Memory B cell (primary cell): Measurements from ENCODE around the gene HRH1.
"Not testable (repeated sequence)": the region's sequence is repeated elsewhere in the genome, so short reads cannot be mapped to it uniquely, and the experiment has no call there.

Experiments used
- ATAC-seq: fragments of 150-1000 bp; cut with Tn5 transposase; 2 replicates; pipeline ENCODE4 v1.10.0; 2021; ENCODE audit warnings: low read depth, mild to moderate bottlenecking, moderate library complexity
- DNase-seq, 2 donors: peaks; one replicate each; pipeline ENCODE4 v3.0.0; 2022; ENCODE audit warnings: low spot score in 2 of 2
- H3K27ac Mint-ChIP-seq: one replicate; pipeline ENCODE4 v1.8.0; 2022; ENCODE audit warnings: mild to moderate bottlenecking, moderate library complexity, mixed read lengths
- H3K27me3 Mint-ChIP-seq: one replicate; pipeline ENCODE4 v1.8.0; 2022; ENCODE audit warnings: mixed read lengths
- H3K36me3 Mint-ChIP-seq: one replicate; pipeline ENCODE4 v1.8.0; 2022; ENCODE audit warnings: mild to moderate bottlenecking, mixed read lengths
- H3K4me1 Mint-ChIP-seq: one replicate; pipeline ENCODE4 v1.8.0; 2022; ENCODE audit warnings: mixed read lengths
- H3K4me3 Mint-ChIP-seq: one replicate; pipeline ENCODE4 v1.8.0; 2022; ENCODE audit warnings: mild to moderate bottlenecking, moderate library complexity, mixed read lengths
- H3K9me3 Mint-ChIP-seq: one replicate; pipeline ENCODE4 v1.8.0; 2022; ENCODE audit warnings: mixed read lengths

Gene HRH1

DNA sequence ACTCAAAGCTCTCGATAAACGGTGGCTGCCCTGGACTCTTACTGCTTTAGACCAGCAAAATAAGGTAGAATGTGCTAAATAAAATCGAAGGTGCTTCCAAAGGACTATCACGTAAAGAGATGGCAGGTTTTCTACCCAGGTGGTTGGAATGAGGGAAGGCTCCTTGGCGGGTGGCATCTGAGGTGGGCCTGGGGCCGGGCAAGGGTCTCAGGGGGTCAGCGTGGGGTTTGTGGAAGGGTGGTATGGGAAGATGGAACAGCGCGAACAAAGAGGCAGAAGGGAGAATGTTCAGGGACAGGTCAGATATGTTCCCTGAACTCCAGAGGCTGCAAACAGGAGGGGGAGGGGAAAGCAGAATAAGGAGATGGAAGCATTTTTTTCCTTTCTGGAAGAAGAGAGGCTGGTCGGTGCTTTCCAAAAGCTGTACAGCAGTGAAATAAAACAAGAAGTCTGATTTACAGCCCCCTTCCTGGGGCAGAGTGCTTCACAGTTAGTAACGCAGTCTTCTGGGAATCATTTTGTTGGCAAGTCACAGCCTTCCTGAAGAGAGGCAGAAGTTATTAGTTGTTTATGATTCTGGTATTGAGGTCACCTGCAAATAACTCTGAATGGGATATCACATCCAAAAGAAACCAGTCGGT is 59.6 kb downstream of the HRH1 start:
- H3K27ac Mint-ChIP-seq: no peak overlapping the region
- no peaks in the 10 kb centered on the region for H3K36me3 Mint-ChIP-seq
- DNase-seq (no peak), ATAC-seq (no peak)
- no peaks in the 10 kb centered on the region for H3K9me3 Mint-ChIP-seq
- H3K4me3 Mint-ChIP-seq: no peak overlapping the region
- peaks cover 9% of the 10 kb centered on the region for H3K27me3 Mint-ChIP-seq
- no peaks in the 10 kb centered on the region for H3K4me1 Mint-ChIP-seq

DNA sequence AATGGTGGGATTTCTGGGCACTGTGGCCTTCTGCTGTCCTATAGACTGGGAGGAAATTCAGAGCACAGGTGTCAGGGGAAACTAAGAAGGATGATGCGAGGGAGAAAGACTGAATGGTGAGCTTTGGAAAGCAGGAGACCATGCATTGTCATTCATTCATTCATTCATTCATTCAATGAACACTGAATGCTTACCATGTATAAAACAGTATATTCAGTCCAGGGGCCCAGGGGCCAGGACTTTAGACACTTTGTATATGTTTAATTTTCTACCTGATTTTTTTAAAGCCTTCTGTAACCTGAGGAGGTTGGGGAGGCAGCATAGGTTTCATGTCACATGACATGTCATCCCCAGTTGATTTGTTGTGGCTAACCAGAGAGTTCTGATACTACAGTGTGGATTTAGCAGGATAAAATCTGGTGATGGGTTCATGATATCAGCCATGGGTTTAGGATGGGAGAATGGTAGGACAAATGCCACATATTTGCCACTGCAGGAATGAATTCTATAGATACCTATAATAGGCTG is 60.2 kb downstream of the HRH1 start:
- no peak overlapping the region for H3K27ac Mint-ChIP-seq
- ATAC-seq (no peak), DNase-seq (no peak)
- H3K27me3 Mint-ChIP-seq: peaks cover 11% of the 10 kb centered on the region
- H3K4me3 Mint-ChIP-seq: no peak overlapping the region
- H3K36me3 Mint-ChIP-seq: no peaks in the 10 kb centered on the region
- no peaks in the 10 kb centered on the region for H3K9me3 Mint-ChIP-seq
- no peaks in the 10 kb centered on the region for H3K4me1 Mint-ChIP-seq

DNA sequence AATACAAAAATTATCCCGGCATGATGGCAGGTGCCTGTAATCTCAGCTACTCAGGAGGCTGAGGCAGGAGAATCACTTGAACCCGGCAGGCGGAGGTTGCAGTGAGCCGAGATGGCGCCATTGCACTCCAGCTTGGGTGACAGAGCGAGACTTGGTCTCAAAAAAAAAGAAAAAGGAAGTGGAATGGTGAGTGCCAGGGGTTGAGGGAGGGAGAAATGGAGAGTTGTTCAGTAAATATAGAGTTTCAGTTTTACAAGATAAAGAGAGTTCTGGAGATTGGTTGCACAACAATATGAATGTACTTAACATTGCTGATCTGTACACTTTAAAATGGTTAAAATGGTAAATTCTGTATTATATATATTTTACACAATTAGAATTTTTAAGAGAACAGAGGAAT is 63.1 kb downstream of the HRH1 start:
- H3K36me3 Mint-ChIP-seq, H3K4me1 Mint-ChIP-seq, H3K4me3 Mint-ChIP-seq, DNase-seq, H3K9me3 Mint-ChIP-seq, ATAC-seq, H3K27ac Mint-ChIP-seq, H3K27me3 Mint-ChIP-seq: not testable (repeated sequence)

DNA sequence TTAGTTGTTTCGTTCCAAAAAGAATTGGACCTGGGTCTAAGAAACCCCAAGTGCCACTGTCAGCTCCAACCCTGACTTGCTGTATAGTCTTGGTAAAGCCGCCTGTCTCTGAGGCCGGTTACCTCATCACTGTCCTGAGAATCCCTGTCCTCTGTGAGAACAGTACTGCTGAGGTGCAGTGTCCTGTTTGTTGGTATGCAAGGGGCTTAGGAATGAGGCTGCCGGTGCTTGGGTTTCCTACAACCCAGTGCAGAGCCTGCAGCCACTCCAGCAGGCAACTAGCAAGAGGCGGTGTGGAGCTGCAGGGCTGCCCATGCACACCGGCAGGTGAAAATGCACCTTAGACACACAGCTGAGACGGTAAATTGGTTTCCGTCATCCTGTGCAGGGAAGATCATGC is 65.9 kb downstream of the HRH1 start:
- peaks cover 3% of the 10 kb centered on the region for H3K4me1 Mint-ChIP-seq

DNA sequence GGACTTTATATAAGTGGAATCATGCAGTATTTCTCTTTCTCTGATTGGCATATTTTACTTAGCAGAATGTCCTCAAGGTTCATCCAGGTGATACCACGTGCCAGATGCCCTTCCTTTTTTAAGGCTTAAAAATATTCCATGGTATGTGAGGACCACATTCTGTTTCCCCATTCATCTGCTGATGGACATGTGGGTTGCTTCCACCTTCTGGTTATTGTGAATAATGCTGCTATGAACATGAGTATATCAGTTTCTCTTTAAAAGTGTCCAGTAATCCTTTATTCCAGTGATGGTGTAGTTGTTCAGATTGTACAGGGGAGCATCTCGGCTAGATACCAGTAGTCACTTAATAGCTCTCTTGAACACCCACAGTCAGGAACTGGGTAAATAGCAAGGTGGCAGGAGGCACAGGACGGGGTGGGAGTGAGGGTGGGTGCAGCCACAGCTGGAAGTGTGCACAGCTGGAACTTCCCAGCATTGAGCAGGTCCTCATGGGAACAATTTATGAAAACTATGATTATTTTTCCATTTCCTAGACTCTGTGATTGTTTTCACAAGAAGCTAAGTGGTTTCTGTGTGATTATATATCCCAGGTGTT is 67.6 kb downstream of the HRH1 start:
- no peak for DNase-seq
- no peak for ATAC-seq
- Mint-ChIP-seq H3K36me3 (no peaks in the 10 kb centered on the region), H3K27ac (no peak overlapping the region), H3K27me3 (peaks cover 6% of the 10 kb centered on the region), H3K4me1 (peaks cover 12% of the 10 kb centered on the region), H3K4me3 (no peak overlapping the region), H3K9me3 (no peaks in the 10 kb centered on the region)

More for the DNA sequence above, 65.9 kb downstream of the HRH1 start:
- H3K9me3 Mint-ChIP-seq: no peaks in the 10 kb centered on the region
- peaks cover 6% of the 10 kb centered on the region for H3K27me3 Mint-ChIP-seq
- H3K4me3 Mint-ChIP-seq: no peak overlapping the region
- no peak for DNase-seq
- no peaks in the 10 kb centered on the region for H3K36me3 Mint-ChIP-seq
- H3K27ac Mint-ChIP-seq: no peak overlapping the region
- ATAC-seq: no peak

DNA sequence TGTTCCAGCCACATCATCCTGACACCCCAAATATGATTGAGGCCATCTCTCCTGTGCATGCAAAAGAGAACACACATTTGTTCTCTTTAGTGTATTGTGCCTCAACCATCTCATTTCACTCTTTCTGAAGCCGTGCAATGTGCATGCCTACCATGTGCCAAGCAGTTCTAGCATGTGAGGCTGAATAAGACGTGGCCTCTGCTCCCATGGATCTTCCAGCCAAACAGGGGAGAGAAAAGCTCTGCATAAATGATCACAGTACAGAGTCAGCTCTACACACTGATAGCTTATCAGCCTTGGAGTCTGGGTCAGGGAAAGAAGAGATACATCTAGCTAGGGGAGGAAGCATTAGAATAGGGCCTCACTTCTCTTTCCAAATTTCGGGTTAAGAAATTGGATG is 69.7 kb downstream of the HRH1 start:
- Mint-ChIP-seq H3K9me3 (no peaks in the 10 kb centered on the region), H3K4me1 (peaks cover 15% of the 10 kb centered on the region), H3K27ac (no peak overlapping the region), H3K27me3 (peaks cover 5% of the 10 kb centered on the region), H3K36me3 (no peaks in the 10 kb centered on the region), H3K4me3 (no peak overlapping the region)
- no peak for ATAC-seq
- no peak for DNase-seq

DNA sequence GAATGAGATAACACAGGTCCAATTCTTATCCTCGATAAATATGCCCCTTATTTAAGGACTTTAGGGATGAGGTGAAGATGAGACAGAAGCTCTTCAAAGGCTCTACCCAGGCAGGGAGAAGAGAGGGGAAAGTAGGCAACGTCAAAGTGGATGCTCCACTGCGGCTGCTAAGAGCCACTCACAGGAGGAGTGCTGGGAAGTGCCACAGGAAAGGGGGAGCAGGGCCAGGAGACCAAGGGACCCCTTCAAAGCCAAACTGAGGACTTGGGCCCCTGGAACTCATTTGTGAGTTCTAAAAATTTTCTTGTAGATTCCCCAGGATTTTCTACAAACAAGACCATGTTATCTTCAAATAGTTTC is 70.6 kb downstream of the HRH1 start:
- DNase-seq: no peak
- peaks cover 18% of the 10 kb centered on the region for H3K4me1 Mint-ChIP-seq
- H3K27ac Mint-ChIP-seq: no peak overlapping the region
- no peak overlapping the region for H3K4me3 Mint-ChIP-seq
- no peak for ATAC-seq
- peaks cover 3% of the 10 kb centered on the region for H3K27me3 Mint-ChIP-seq
- H3K9me3 Mint-ChIP-seq: no peaks in the 10 kb centered on the region
- H3K36me3 Mint-ChIP-seq: no peaks in the 10 kb centered on the region

DNA sequence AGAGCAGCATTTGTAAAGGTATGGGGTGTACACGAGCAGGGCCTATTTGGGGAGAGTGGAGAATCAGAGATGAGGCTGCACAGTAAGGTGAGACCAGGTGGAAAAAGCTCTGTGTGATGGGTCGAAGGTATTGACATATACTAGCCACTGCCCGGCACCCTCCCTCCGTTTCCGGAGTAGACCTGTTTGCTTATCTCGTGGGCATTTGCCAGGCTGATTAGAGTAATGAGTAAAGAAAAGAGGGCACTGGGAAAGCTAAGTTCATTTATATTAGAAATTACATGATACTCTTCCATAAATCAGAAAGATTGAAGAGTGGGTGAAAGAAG is 71.7 kb downstream of the HRH1 start:
- H3K4me3 Mint-ChIP-seq: peak overlapping the region; percentile 25
- H3K27me3 Mint-ChIP-seq: peaks cover 3% of the 10 kb centered on the region
- ATAC-seq (no peak), DNase-seq (no peak)
- no peaks in the 10 kb centered on the region for H3K9me3 Mint-ChIP-seq
- peak overlapping the region; percentile 22 for H3K27ac Mint-ChIP-seq
- peaks cover 27% of the 10 kb centered on the region for H3K4me1 Mint-ChIP-seq
- H3K36me3 Mint-ChIP-seq: no peaks in the 10 kb centered on the region

DNA sequence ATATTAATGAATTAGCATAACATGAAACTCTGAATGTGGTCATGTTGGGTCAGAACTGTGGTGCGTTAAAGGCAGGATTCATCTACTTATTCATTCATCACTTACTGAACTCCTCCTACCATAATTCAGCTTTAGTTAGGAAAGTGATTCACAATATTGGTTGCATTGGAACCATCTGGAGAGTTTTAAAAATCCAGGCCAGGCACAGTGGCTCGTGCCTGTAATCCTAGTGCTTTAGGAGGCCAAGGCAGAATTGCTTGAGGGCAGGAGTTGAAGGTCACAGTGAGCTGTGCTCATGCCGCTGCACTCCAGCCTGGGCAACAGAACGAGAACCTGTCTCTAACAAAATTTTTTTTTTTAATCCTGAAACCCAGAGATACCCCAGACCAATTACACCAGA is 73.7 kb downstream of the HRH1 start:
- Mint-ChIP-seq H3K4me3 (no peak overlapping the region), H3K27me3 (peaks cover 2% of the 10 kb centered on the region), H3K9me3 (no peaks in the 10 kb centered on the region), H3K36me3 (no peaks in the 10 kb centered on the region), H3K27ac (no peak overlapping the region), H3K4me1 (peaks cover 28% of the 10 kb centered on the region)
- DNase-seq (no peak), ATAC-seq (no peak)

DNA sequence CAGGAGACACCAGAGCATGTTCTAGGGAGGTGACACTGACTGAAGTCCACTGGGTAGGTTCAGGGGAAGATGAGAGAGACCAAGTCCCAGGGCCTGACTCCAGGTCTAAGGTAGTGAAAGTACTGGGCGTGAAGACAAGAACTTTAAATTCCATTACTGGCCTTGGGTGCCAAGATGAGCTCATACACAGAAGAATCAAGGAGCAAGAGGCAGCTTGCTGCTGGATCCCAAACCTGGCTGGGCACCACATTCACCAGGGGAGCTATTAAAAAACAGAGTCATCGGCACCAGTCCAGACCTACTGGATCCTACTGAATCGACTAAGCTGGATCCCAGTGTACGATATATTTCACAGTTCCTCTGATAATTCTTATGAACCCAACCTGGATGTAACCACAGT is 75.8 kb downstream of the HRH1 start:
- no peak for DNase-seq
- H3K4me1 Mint-ChIP-seq: peaks cover 25% of the 10 kb centered on the region
- no peak for ATAC-seq
- peak overlapping the region; percentile 25 for H3K27ac Mint-ChIP-seq
- H3K36me3 Mint-ChIP-seq: no peaks in the 10 kb centered on the region
- H3K9me3 Mint-ChIP-seq: no peaks in the 10 kb centered on the region
- H3K27me3 Mint-ChIP-seq: peaks cover 3% of the 10 kb centered on the region
- no peak overlapping the region for H3K4me3 Mint-ChIP-seq

DNA sequence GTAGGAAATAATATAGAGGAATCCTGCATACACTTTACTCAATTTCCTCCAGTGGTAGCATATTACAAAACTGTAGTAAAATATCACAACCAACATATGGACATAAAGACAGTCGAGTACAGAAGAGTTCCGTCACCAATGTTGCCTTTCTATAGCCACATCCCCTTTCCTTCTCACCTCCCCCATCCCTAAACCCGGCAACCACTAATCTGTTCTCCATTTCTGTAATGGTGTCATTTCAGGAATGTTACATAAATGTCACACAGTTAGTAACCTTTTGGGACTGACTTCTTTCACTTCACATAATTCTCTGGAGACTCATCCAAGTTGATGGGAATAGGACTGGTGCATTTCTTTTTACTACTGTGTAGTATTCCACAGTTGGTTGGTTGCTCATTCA is 76.5 kb downstream of the HRH1 start:
- Mint-ChIP-seq H3K36me3 (no peaks in the 10 kb centered on the region), H3K4me3 (no peak overlapping the region), H3K27ac (no peak overlapping the region), H3K27me3 (peaks cover 3% of the 10 kb centered on the region), H3K9me3 (no peaks in the 10 kb centered on the region), H3K4me1 (peaks cover 22% of the 10 kb centered on the region)
- DNase-seq (no peak), ATAC-seq (no peak)

DNA sequence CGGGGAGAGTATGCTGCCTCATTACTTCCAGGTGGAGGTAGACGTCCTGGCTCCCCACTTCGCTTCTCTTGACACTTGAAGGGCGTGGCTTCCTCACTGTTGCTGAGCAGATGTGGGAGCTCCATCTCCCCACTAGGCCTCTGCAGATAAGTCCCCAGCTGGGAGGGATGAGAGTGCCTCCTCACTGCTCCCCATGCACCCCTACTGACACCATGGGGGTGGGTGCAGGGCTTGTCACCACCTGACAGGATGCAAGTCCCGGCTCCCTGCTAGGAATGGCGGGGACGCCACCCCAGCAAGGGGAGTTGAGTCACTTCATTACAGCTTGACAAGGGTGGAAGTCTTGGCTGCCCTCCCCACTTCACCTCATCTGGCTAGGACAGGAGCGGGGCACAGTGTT is 81.1 kb downstream of the HRH1 start:
- H3K4me3 Mint-ChIP-seq: no peak overlapping the region
- DNase-seq (no peak), ATAC-seq (no peak)
- H3K27ac Mint-ChIP-seq: no peak overlapping the region
- peaks cover 4% of the 10 kb centered on the region for H3K27me3 Mint-ChIP-seq
- H3K9me3 Mint-ChIP-seq: peaks cover 4% of the 10 kb centered on the region
- peaks cover 1% of the 10 kb centered on the region for H3K36me3 Mint-ChIP-seq
- peaks cover 8% of the 10 kb centered on the region for H3K4me1 Mint-ChIP-seq

DNA sequence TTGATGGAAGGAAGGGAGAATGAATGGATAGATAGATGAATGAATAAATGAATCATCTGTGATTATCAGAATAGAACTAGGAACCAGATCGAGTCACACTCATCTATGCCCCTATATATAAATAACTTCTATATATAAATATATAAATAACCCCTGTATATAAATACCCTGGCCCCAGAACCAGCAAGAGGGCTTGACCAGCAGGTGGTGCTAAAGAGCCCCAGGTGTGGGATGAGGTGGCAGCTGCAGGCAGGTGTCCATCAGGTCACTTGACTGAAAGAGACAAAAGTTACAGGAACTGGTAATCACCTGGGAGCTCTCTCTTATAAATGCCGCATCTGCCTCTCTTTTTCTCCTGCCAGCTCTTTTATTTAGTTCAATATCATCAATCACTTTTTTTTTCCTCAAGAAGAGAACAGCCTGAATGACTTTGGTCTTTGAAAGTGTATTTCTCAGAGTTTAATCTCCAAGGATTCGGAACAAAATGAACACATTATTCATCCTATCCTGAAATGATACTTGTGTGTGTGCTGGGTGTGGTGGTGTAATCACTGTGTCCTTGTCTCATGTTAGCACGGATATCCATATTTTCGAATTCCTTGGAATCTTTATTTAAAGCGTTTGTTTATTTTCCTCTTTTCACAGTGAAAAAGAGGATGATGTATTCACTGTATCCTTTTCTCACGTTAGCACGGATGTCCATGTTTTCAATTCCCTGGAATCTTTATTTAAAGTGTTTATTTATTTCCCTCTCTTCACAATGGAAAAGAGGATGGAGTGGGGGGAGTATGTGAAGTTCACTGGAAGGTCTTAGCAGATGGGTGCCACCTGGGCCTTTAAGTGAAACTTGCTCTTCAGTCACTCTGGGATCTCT is 82.5 kb downstream of the HRH1 start:
- peaks cover 3% of the 10 kb centered on the region for H3K4me1 Mint-ChIP-seq
- DNase-seq: peak; percentile 78 to 82
- peaks cover 7% of the 10 kb centered on the region for H3K27me3 Mint-ChIP-seq
- H3K4me3 Mint-ChIP-seq: no peak overlapping the region
- no peak overlapping the region for H3K27ac Mint-ChIP-seq
- H3K36me3 Mint-ChIP-seq: peaks cover 1% of the 10 kb centered on the region
- peaks cover 4% of the 10 kb centered on the region for H3K9me3 Mint-ChIP-seq
- ATAC-seq: peak; percentile 88

DNA sequence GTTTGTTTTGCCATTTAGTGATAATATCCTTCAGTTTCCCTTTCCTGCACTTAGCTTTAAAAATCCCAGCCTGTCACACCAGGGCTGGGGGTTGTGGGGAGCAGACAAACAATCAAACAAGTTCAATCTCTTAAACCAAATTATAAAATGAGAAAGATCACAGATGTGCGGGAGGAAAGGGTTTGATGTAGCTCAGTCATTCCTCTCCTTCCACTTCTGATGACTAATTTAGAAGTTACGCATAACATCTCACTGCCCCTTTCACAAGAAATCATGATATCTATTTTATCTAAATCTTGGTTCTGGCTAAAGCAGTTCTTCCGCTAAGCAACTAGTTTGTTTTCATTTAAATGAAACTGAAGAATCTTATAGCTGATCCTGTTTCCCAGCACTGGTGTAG is 83.8 kb downstream of the HRH1 start:
- Mint-ChIP-seq H3K27me3 (peaks cover 6% of the 10 kb centered on the region), H3K27ac (no peak overlapping the region), H3K9me3 (peaks cover 4% of the 10 kb centered on the region), H3K36me3 (peaks cover 1% of the 10 kb centered on the region), H3K4me1 (peaks cover 3% of the 10 kb centered on the region), H3K4me3 (no peak overlapping the region)
- ATAC-seq: no peak
- DNase-seq: no peak
